GM12891 (cell line): ENCODE measurements around the gene NRG2.

Experiments
- PAX5 ChIP-seq: IDR thresholded peaks from 2 replicates; pipeline ENCODE4 v1.6.1; 2011; ENCODE audit warnings: low read length, moderate library complexity, mild to moderate bottlenecking; ENCODE audit not compliant: insufficient read depth, severe bottlenecking
- POLR2A ChIP-seq: IDR thresholded peaks from 2 replicates; pipeline ENCODE4 v1.6.1; 2011; ENCODE audit warnings: low read depth, low read length, control low read depth
- POLR2AphosphoS5 ChIP-seq: IDR thresholded peaks from 2 replicates; pipeline ENCODE4 v1.6.1; 2011; ENCODE audit warnings: low read depth, low read length, control low read depth
- SPI1 ChIP-seq: IDR thresholded peaks from 2 replicates; pipeline ENCODE4 v1.6.1; 2011; ENCODE audit warnings: low read depth, low read length, control low read depth
- TAF1 ChIP-seq: IDR thresholded peaks from 2 replicates; pipeline ENCODE4 v1.6.1; 2011; ENCODE audit warnings: low read depth, low read length, control low read depth

DNA sequence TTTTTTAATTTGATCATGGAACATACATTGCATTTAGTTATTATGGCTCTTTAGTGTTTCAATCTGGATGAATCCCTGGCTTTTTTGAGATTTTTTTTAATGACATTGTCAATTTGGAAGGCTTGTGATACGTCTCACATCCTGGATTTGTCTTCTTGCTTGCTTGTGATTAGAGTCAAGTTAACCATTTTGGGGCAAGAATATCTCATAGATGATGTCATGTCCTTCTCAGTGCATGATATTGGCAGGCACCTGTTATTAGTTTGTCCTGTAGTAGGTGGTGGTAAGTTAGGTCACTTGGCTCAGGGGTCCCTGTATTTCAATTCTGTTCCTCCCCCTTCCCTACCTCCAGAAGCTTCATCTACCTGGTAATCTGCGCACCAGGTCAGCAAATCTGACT, 244.2 kb downstream of the NRG2 start:
- TF ChIP-seq POLR2A, result no peak
- no peak for TF ChIP-seq PAX5
- TF ChIP-seq POLR2AphosphoS5, result no peak
- TF ChIP-seq TAF1, result no peak
- TF ChIP-seq SPI1, result no peak
